Caki2 (cell line): ENCODE measurements around the gene CREG1. TPM values are rescaled to one million over a fixed set of nuclear protein-coding genes. Genes with fewer than 3 reads are reported as not detected.
A peak's percentile ranks its signal among the peaks of the same experiment; 100 is the strongest.
"Not testable (repeated sequence)": the region's sequence is repeated elsewhere in the genome, so short reads cannot be mapped to it uniquely, and the experiment has no call there.

Experiments used
- DNase-seq: peaks from one replicate; pipeline ENCODE4 v3.0.0-alpha.2; 2015; ENCODE audit warnings: low read depth
- in situ Hi-C: cut with HindIII; loops from 2 replicates; pipeline ENCODE4 v1.10.0; 2016; ENCODE audit warnings: low sequenced_read_pairs, low pct_unique_long_range_greater_than_20kb, mixed read lengths
- total RNA-seq: library from RNA; depleted of rRNA; stranded (reverse); fragments of >200 nt; shearing (Covaris generic); gene quantifications from 2 replicates; pipeline ENCODE4 v1.2.3, GENCODE V29; 2014; ENCODE audit warnings: low replicate concordance; rRNA removed

The CREG1 gene
- 219 and 221 TPM in 2 replicates for total RNA-seq

DNA sequence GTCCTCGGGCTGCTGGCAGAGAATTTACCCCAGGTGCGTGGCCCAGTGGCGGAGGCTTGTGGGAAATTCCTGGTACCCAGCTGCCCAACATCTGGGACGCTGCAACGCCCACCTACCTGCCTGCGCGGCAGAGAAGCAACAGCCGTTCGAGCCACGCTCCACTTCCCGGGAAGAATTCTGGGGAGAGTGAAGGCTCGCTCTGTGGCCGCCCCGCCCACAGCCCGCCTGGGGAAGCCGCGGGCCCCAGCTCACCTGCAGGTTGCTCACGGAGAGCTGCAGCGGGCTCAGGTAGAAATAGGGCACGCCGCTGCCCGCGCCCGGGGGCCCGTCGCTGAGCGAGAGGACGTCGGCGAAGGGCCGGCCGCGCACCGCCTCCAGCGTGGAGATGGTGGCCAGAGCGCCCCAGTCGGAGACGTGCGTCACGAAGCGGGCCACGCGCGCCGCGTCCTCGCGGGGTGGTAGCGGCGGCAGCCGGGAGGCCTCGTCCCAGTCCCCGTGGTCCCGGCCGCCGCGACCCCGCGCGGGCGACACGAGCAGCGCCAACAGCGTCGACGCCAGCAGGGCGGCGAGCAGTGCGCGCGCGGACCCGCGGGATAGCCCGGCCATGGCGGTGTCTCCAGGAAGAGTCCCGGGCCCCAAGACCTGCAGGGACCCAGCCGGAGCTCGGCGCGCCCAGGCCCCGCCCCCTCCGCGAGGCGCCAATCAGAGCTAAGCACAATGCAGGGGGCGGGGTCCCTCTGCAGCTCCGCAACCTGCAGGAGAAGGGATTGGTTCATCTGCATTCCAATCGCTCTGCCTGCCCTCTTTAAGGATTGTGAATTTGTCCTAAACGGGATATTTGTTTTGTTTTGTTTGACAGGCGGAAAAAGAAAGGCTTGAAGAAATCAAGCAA is at the start of gene CREG1:
Gene CREG1 (minus strand): TSS at position 627 of the 892 bp plus-strand sequence.
- in situ Hi-C loops: no loop called here
- DNase-seq: peak; percentile 93

DNA sequence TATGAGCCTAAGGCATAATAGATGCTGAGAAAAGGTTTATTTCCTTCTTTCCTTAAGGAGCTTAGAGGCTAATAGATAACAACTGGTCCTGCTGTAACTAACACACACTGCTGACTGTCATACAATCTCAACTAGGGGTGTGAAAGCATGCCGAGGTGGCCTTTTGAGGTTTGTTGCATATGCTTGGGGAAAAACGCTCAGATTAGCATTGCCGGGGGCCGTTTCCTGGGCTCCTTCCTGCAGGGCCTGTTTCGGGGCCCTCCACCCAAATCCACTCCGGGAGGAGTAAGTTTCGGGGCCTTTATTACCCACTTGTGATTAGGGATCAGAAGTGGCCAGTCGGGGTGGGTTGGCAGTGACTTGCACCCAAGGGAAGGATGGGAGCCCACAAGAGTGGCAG is 49.3 kb upstream of the CREG1 start:
- in situ Hi-C loops: no loop called here
- no peak for DNase-seq

DNA sequence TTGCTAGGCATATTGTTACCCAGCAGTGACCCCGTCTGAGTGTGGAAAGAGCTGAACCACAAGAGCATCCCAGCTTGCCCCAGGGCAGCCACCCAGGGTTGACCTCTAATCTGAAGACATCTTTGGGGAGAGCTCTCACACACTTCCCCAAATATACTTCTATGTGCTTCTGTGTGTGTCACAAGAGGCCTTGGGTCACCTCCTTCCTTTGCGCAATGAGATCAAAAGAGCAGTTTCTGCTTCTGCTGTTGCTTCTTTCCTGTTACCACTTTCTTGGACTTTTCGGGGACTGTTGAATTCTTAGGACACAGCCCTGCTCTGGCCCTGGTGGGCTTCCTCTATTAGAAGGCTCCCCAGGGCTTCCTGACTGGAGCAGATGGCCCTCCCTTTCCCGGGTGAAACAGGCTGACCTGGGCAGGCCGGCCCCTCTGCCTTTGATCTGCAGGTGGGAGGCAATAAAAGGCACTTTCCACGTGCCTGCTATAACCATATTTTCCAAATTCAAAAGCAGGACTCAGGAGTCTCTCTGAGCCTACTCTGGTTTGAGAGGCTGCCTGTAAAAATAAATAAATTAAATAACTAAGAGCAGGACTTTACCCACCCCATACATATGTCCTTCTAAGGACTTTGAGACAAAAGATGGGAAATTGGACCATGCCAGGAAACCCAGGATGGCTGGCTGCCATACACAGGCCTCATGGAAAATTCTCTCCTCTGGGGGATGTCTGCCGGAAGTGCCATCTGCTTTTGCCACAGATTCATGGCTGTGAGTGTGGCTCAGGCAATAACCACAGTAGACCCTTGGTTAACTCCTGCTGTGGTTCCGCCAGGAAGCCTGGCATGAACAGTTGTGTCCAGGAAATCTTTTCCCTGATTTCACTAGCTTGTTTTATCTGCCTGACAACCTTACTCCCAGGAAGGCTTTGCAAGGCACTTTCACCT is 48.2 kb upstream of the CREG1 start:
- in situ Hi-C loops: no loop called here
- no peak for DNase-seq

DNA sequence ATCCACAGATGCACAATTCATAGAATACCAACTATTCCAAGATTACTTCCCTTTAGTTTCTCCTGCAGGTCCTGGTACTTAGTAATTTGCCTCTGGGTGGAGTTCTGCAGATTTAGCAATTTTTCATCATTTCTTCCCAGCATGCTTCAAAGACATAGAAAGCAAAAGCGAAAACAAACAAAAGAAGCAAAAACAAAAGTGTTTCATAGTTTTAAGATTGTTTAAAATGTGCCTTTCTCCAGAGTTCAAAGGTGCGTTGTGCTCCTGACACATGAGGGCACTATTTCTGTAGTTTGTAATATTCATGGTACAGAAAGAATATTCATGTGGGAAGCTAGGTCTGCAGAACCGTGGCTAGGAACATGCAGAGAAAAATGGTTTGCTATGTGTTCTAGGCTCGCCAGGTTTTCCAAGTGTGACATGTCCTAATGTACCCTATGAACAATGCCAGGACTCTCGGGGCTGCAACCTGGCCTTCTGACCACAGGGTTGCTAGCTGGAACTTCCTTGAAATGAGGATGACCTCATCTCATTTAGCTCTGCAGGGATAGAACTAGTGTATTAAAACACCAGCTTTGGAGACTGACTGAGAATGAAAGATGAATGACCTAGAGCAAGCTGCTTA is 46.5 kb upstream of the CREG1 start:
- in situ Hi-C loops: no loop called here

DNA sequence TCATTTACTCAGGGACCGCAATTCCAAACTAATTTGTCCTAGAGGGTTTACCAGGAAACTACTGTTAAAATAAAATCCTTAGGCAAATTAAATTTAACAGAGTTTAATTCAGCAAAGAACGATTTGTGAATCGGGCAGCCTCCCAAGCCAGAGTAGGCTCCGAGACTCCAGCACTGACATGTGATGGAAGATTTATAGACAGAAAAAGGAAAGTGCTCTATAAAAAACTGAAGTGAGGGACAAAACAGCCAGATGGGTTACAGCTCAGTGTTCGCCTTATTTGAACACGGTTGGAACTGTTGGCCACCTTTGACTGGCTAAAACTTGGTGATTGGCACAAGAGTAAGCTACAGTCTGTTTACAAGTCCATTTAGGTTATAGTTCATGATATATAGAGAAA is 41.3 kb upstream of the CREG1 start:
- in situ Hi-C loops: no loop called here

More for the DNA sequence above, 46.5 kb upstream of the CREG1 start:
- peak; percentile 28 for DNase-seq

DNA sequence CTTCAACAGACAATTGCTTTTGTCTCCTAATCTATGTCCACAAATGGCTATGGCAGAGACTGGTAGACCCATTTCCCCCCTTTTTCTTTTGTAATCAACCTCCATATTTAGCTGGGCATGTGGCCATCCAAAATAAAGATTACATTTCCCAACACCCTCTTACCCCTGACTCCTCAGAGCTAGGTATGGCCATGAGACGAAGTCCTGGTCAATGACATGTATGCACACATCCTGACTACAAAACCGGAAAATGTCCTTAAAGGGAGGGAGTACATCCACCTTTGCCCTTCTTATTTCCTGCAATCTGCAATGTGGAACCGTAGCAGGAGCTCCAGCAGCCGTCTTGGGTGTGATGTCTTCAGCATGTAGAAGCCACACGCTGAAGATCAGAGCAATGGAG is 40.3 kb upstream of the CREG1 start:
- in situ Hi-C loops: no loop called here
- DNase-seq: no peak

More for the DNA sequence above, 41.3 kb upstream of the CREG1 start:
- DNase-seq: no peak

DNA sequence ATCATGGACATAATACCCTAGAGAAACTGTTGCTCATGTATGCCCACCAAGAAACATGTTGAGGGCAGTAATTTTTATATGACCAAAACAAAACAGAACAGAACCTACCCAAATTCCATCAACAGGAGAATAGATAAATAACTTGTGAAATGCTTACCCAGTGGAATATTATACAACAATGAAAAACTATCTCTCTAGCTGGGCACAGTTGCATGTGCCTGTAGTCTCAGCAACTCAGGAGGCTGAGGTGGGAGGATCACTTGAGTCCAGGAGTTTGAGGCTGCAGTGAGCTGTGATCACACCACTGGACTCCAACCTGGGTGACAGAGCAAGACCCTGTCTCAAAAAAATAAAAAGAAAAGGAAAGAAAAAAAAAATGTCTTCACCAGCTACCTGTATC is 38.9 kb upstream of the CREG1 start:
- no peak for DNase-seq
- in situ Hi-C loops: no loop called here

DNA sequence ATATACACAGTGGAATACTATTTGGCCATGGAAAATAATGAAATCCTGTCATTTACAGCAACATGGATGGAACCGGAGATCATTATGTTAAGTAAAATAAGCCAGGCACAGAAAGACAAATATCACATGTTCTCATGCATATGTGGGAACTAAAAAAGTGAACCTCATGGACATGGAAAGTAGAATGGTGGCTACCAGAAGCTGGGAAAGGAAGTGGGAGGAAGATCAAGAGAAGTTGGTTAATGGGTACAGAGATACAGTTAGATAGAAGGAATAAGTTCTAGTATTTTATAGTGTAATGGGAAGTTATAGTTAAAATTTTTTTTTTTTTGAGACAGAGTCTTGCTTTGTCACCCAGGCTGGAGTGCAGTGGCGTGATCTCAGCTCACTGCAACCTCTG is 34.8 kb upstream of the CREG1 start:
- in situ Hi-C loops: no loop called here
- no peak for DNase-seq

DNA sequence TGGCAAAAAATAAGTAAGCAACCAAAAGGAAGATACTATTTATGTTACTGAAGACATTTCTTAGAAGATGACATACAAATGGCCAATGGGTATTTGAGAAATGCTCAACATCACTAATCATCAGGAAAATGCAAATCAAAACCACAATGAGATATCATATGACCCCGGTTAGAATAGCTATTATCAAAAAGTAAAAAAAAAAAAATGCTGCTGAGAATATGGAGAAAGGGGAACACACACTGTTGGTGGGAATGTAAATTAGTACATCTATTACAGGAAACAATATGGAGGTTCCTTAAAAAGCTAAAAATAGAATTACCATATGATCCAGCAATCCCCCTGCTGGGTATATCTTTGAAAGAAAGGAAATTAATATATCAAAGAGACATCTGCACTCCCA is 34.3 kb upstream of the CREG1 start:
- in situ Hi-C loops: no loop called here
- no peak for DNase-seq

DNA sequence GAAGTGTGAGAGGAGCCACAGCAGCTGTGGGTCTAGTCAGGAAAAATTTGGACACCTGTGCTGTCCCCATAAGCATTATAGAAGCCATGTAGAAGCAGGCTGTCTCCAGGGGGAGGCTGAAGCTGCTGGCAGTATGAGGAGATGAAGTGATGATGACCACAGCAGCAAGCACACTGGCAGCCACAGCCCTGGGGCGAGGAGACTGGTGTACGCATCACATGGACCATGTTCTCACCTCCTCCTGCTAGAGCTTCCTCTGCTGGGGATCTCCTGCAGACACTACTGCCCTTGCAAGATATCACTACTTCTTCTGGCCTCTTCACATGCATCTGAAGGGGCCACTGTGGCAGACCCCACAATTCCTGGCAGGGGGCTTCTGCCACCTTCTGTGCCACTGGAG is 33.8 kb upstream of the CREG1 start:
- DNase-seq: no peak
- in situ Hi-C loops: no loop called here

DNA sequence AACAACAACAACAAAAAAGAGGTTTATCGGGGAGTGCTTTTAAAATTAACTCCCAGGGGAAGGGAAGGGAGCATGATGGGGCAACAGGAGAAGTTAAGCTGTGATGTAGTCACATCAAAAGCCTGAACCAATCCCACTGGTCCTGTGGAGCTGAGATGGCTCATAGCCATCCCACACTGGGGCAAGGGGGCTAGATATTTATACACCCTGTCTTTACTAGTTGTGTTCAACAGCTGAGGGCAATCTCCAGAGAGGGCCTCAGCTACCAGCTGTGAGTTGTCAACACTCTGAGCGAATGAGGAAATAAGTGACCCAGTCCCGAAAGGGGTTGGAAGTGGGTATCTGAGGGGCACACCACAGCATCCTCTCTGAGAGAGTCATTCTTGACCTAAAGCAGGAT is 31.0 kb upstream of the CREG1 start:
- no peak for DNase-seq
- in situ Hi-C loops: no loop called here

DNA sequence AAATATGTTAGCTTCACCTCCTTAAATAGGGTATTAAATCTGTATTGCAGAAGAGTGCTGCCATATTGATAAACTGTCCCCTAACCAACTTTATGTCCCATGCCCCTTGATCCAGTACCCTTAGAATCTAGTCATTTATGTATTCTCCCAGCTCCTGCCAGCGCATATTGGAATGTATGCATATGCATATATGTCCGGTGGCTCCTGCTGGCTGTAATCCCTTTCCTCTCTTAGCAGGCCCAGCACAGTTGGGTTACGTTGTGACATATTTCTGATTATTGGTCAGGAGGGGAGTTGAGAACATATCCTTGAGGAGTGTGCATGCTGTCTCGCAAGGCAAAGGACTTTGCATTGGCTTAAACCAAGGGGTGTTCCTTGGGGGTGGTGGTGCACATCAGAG is 29.2 kb upstream of the CREG1 start:
- in situ Hi-C loops: no loop called here
- DNase-seq: no peak

DNA sequence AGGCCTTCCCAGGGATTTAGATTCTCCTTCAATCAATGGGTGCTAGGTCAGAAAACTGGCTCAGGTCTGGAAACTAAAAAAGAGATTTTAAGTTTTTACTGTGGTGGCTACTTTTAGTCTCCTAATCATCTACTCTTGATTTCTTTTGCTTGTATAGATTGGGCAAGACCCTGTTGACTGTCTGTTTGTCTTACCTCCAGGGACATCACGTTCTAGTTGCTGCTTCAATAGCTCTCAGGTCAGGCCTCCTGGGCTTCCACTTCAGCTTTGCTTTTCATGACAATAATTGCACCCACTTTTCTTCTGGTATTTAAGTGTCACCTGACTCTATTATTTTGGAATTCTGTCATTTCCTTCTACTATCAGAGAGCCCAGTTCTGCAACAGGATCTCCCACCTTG is 28.5 kb upstream of the CREG1 start:
- in situ Hi-C loops: no loop called here
- DNase-seq: no peak

DNA sequence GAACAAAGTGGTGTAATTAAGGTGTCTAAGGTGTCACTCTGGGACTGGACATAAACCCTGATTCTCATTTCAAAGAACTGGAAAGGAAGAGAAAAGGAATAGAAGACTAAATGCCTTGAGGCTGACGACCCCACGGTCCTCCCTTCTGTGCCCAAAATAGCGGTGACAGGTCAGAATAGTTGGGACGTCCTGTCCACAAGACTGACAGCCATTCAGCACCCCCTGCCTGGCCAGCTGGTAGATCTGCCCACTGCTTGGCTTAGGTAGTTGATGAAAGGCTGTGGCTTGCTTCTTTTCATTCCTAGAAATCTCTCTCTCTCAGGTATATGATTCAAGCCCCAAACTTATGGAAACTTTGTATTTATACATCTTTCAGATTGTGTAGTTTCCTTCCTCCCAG is 26.4 kb upstream of the CREG1 start:
- no peak for DNase-seq
- in situ Hi-C loops: no loop called here

DNA sequence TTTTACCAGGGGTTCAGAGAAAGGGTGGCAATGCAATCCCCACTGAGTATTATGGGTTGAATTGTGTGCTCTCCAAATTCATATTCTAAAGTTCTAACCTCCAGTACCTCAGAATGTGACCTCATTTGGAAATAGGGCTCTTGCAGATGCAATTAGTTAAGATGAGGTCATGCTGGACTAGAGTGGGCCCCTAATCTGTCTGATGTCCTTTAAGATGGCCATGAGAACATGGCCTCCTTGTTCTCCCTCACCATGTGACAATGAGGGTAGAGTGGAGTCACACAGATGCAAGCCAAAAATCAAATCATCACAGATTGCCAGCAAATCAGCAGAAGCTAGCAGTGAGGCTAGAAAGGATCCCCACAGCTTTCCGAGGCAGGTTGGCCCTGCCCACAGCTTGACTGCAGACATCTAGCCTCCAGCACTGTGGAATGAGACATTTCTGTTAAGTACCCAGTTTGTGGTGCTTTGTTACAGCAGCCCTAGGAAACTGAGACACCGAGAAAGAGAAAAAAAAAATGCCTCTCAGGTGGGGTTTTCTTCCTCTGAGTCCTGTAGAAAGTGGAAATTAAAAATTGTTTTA is 25.5 kb upstream of the CREG1 start:
- in situ Hi-C loops: no loop called here
- no peak for DNase-seq

DNA sequence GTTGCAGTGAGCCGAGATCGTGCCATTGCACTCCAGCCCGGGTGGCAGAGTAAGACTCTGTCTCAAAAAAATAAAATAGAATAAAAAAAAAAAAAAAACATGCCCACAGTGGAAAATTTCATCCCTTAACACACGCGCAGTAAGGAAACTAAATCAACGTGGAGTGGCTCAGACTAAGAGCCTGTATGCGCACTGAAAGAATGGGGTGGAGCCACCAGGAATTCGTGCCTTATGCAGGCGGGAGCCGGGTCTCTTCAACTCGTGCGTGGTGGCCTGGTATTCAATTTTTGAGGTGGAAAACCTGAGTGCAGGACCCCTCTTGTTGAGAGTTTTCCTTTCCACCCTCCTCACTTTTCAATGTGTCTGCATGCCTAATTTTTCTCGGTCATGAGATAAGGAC is 22.1 kb upstream of the CREG1 start:
- in situ Hi-C loops: no loop called here
- DNase-seq: no peak

DNA sequence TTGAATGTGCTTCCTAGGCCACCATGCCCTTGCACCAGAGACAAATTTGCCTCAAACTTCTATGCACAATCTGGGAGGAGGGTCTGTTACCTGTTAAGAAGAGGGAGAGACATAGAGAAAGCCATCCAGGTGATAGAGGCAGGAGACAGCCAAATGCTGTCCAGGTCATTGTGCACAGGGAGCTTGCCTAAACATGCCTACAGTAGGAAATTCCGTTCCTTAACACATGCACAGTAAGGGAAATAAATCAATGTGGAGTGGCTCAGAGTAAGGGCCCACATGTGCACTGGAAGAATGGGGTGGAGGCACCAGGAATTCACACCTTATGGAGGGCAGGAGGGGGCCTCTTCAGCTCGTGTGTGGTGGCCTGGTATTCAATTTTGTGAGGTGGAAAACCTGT is 19.5 kb upstream of the CREG1 start:
- DNase-seq: no peak
- in situ Hi-C loops: no loop called here

DNA sequence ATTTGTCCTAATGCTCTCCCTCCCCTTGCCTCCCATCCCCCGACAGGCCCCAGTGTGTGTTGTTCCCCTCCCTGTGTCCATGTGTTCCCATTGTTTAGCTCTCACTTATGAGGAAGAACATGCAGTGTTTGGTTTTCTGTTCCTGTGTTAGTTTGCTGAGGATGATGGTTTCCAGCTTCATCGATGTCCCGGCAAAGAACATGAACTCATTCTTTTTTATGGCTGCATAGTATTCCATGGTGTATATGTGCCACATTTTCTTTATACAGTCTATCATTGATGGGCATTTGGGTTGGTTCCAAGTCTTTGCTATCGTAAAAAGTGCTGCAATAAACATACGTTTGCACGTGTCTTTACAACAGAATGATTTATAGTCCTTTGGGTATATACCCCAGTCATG is 17.1 kb upstream of the CREG1 start:
- DNase-seq, in situ Hi-C loops: not testable (repeated sequence)
